IPS-18c (cell line): ENCODE measurements around the gene ZNF641.

ENCODE experiments used
- H3K4me3 ChIP-seq: 2 replicates; pipeline ENCODE4 v1.7.0; 2013; ENCODE audit warnings: low read depth, mild to moderate bottlenecking, low read length, moderate library complexity; ENCODE audit not compliant: insufficient read depth
- H3K9me3 ChIP-seq: one replicate; pipeline ENCODE4 v1.6.1; 2013; ENCODE audit warnings: mild to moderate bottlenecking, low read length, moderate library complexity; ENCODE audit not compliant: control insufficient read depth, insufficient read depth

ZNF641 gene

GRCh38 chr12:48288387-48289268 is 62.1 kb downstream of the ZNF641 start:
- H3K9me3 ChIP-seq = no peaks in the 10 kb centered on the region
- H3K4me3 ChIP-seq = no peak overlapping the region
